PC-3 (cell line): ENCODE results near the gene SHROOM1.

ENCODE experiments used
- CTCF ChIP-seq: fragments of 300-600 bp; sonication (generic); conservative IDR thresholded peaks from 2 replicates; pipeline ENCODE4 v1.5.1; 2017; ENCODE audit warnings: antibody characterized with exemption, low read depth, mild to moderate bottlenecking, low read length
- EZH2phosphoT487 ChIP-seq: fragments of 300-600 bp; sonication (generic); IDR thresholded peaks from 2 replicates; pipeline ENCODE4 v1.6.1; 2018; ENCODE audit warnings: mild to moderate bottlenecking, antibody characterized with exemption, low read length, borderline replicate concordance

- no peak for TF ChIP-seq EZH2phosphoT487
- TF ChIP-seq CTCF = no peak
These were observed 44.6 kb downstream of the SHROOM1 start for GRCh38 chr5:132785864-132786263.
